Tibial artery (tissue), 4 donors: ENCODE measurements around the gene RFPL3.
"Not testable (repeated sequence)": the region's sequence is repeated elsewhere in the genome, so short reads cannot be mapped to it uniquely, and the experiment has no call there.

ENCODE experiments used
- DNase-seq, 2 donors: peaks; one replicate each; pipeline ENCODE4 v3.0.0-alpha.2; 2019
- H3K27ac ChIP-seq, 2 donors: fragments of 200-600 bp; sonication (generic) in 1 of 2; 1 replicate in 1 of 2; 2 replicates in 1 of 2; pipeline ENCODE4 v1.5.1; 2018 to 2019; ENCODE audit warnings: mild to moderate bottlenecking in 1 of 2
- H3K27me3 ChIP-seq, 2 donors: fragments of 200-600 bp; sonication (generic) in 1 of 2; one replicate each; pipeline versions ENCODE4 v1.5.1 to v1.6.0; 2016 to 2019
- H3K36me3 ChIP-seq, 3 donors: fragments of 200-600 bp; sonication (generic) in 2 of 3; one replicate each; pipeline ENCODE4 v1.5.1; 2016 to 2019; ENCODE audit warnings: mild to moderate bottlenecking in 2 of 3
- H3K4me1 ChIP-seq, 4 donors: fragments of 200-600 bp; sonication (generic) in 2 of 4; 1 replicate in 3 of 4; 2 replicates in 1 of 4; pipeline ENCODE4 v1.5.1; 2016 to 2019
- H3K4me3 ChIP-seq, 2 donors: fragments of 200-600 bp; sonication (generic) in 1 of 2; 1 replicate in 1 of 2; 2 replicates in 1 of 2; pipeline ENCODE4 v1.5.1; 2018 to 2019; ENCODE audit warnings: mild to moderate bottlenecking in 2 of 2
- H3K9me3 ChIP-seq, 3 donors: fragments of 200-600 bp; sonication (generic) in 1 of 3; one replicate each; pipeline ENCODE4 v1.5.1; 2016 to 2019
- CTCF ChIP-seq, 2 experiments: fragments of 200-600 bp in 1 of 2; fragments of 450-650 bp in 1 of 2; IDR thresholded peaks; one replicate each; pipeline ENCODE4 v1.5.1; 2017 to 2019; ENCODE audit warnings: antibody characterized with exemption in 2 of 2, mild to moderate bottlenecking in 1 of 2, moderate library complexity in 1 of 2
- intact Hi-C: fragments of 100-400 bp; cut with DNase I; formaldehyde crosslinking; loops from one replicate; pipeline ENCODE4 v1.15.0; 2023; ENCODE audit warnings: low total_unique reads

Gene RFPL3

GRCh38 chr22:32357567-32357966 lies at the start of gene RFPL3:
Gene RFPL3 (plus strand): TSS chr22:32357867. CDS start chr22:32358072, 205 bp downstream.
- intact Hi-C loops, H3K4me3 ChIP-seq, DNase-seq, H3K27me3 ChIP-seq, H3K9me3 ChIP-seq, H3K36me3 ChIP-seq, H3K4me1 ChIP-seq, H3K27ac ChIP-seq: not testable (repeated sequence)

GRCh38 chr22:32308191-32308590 lies 49.5 kb upstream of the RFPL3 start:
- DNase-seq: no peak
- H3K27ac ChIP-seq: no peak overlapping the region
- intact Hi-C loops: no loop called here
- no peak overlapping the region for H3K4me3 ChIP-seq
- H3K27me3 ChIP-seq: peaks cover 0 to 16% of the 10 kb centered on the region in 2 donors
- no peak for TF ChIP-seq CTCF (IDR thresholded peaks at IDR 0.05)
- no peaks in the 10 kb centered on the region for H3K36me3 ChIP-seq
- H3K9me3 ChIP-seq: no peaks in the 10 kb centered on the region
- H3K4me1 ChIP-seq: no peaks in the 10 kb centered on the region

- no peak for DNase-seq
- H3K9me3 ChIP-seq: no peaks in the 10 kb centered on the region
- no peak overlapping the region for H3K27ac ChIP-seq
- no peaks in the 10 kb centered on the region for H3K4me1 ChIP-seq
- H3K4me3 ChIP-seq: no peak overlapping the region
- intact Hi-C loops: no loop called here
- TF ChIP-seq CTCF (IDR thresholded peaks at IDR 0.05): no peak
- no peaks in the 10 kb centered on the region for H3K36me3 ChIP-seq
- peaks cover 0 to 16% of the 10 kb centered on the region in 2 donors for H3K27me3 ChIP-seq
Measured at GRCh38 chr22:32308934-32309333, 48.7 kb upstream of the RFPL3 start.

GRCh38 chr22:32309585-32310251 lies 47.9 kb upstream of the RFPL3 start:
- Histone ChIP-seq H3K4me1 (no peaks in the 10 kb centered on the region), H3K27me3 (peaks cover 0 to 16% of the 10 kb centered on the region in 2 donors), H3K27ac (no peak overlapping the region), H3K4me3 (no peak overlapping the region), H3K9me3 (no peaks in the 10 kb centered on the region), H3K36me3 (no peaks in the 10 kb centered on the region)
- intact Hi-C loops: no loop called here
- DNase-seq: no peak
- no peak for TF ChIP-seq CTCF (IDR thresholded peaks at IDR 0.05)

GRCh38 chr22:32310777-32311176 lies 46.9 kb upstream of the RFPL3 start:
- intact Hi-C loops: no loop called here

More at GRCh38 chr22:32310777-32311176, 46.9 kb upstream of the RFPL3 start:
- no peaks in the 10 kb centered on the region for H3K4me1 ChIP-seq
- H3K36me3 ChIP-seq: no peaks in the 10 kb centered on the region
- no peak overlapping the region for H3K4me3 ChIP-seq
- peaks cover 0 to 16% of the 10 kb centered on the region in 2 donors for H3K27me3 ChIP-seq
- H3K27ac ChIP-seq: no peak overlapping the region
- no peaks in the 10 kb centered on the region for H3K9me3 ChIP-seq
- no peak for TF ChIP-seq CTCF (IDR thresholded peaks at IDR 0.05)
- no peak for DNase-seq
